Psoas muscle (tissue), 8 donors: ENCODE measurements around the gene LIMA1. TPM values are rescaled to one million over a fixed set of nuclear protein-coding genes. Genes with fewer than 3 reads are reported as not detected.
"Not testable (repeated sequence)": the region's sequence is repeated elsewhere in the genome, so short reads cannot be mapped to it uniquely, and the experiment has no call there.

ENCODE experiments used
- ATAC-seq, 4 donors: fragments of 200-7000 bp; cut with Tn5 transposase; one replicate each; pipeline ENCODE4 v1.9.1; 2020; ENCODE audit warnings: moderate library complexity in 3 of 4, mild to moderate bottlenecking in 2 of 4
- DNase-seq, 2 donors: peaks; one replicate each; pipeline ENCODE4 v3.0.0-alpha.2; 2020
- H3K27ac ChIP-seq: fragments of 200-600 bp; one replicate; pipeline ENCODE4 v1.8.0; 2022
- H3K27me3 ChIP-seq, 3 donors: fragments of 200-600 bp in 1 of 3; one replicate each; pipeline versions ENCODE4 v1.6.1 to v1.8.0; 2013 to 2022; ENCODE audit warnings: low read length in 2 of 3, mild to moderate bottlenecking in 2 of 3, moderate library complexity in 1 of 3; ENCODE audit not compliant: insufficient read depth in 3 of 3
- H3K36me3 ChIP-seq, 2 donors: fragments of 200-600 bp in 1 of 2; one replicate each; pipeline versions ENCODE4 v1.6.1 to v1.8.0; 2013 to 2022; ENCODE audit warnings: low read depth in 1 of 2, mild to moderate bottlenecking in 1 of 2, moderate library complexity in 1 of 2; ENCODE audit not compliant: insufficient read depth in 1 of 2
- H3K4me1 ChIP-seq: fragments of 200-600 bp; one replicate; pipeline ENCODE4 v1.8.0; 2022
- H3K4me3 ChIP-seq: fragments of 200-600 bp; one replicate; pipeline ENCODE4 v1.8.0; 2022; ENCODE audit warnings: mild to moderate bottlenecking
- H3K9me3 ChIP-seq: fragments of 200-600 bp; one replicate; pipeline ENCODE4 v1.8.0; 2022
- CTCF ChIP-seq: fragments of 200-600 bp; IDR thresholded peaks from one replicate; pipeline ENCODE4 v1.8.0; 2022; ENCODE audit warnings: antibody characterized with exemption
- WGBS, 3 donors: extraction: QIAGEN DNeasy Blood & Tissue Kit; methylation state at CpG; one replicate each; pipeline versions ENCODE4 v1.1.6 to v1.1.7; 2013; 5-methylcytosine and 5-hydroxymethylcytosine counted together
- intact Hi-C, 2 donors: fragments of 100-400 bp; cut with DNase I; formaldehyde crosslinking; loops; one replicate each; pipeline versions ENCODE4 v1.11.0 to v1.14.2; 2022
- polyA plus RNA-seq, 3 donors: library from polyadenylated mRNA; stranded (reverse); fragments of 200-250 nt; gene quantifications; one replicate each; pipeline ENCODE4 v1.2.3, GENCODE V29; 2013
- total RNA-seq, 4 donors: library from RNA; stranded (reverse); fragmentation: NEBNext Ultra II Directional in 2 of 4; extraction: Animal tissue kit (Norgen Biotek cat#: 25700) in 2 of 4; gene quantifications; one replicate each; pipeline versions ENCODE4 v1.2.1 to v1.2.4, GENCODE V29; 2021 to 2023
- donor health status: healthy with polysubstance abuse.
- donor health status: DM: no; HTN: no; CAD: no; lungs with moderate emphysema.
- donor health status: Bipolar disorder and iron deficiency.
- donor health status: healthy.
- donor health status: DM: yes; HTN: yes; CAD: no.
- donor health status: DM: no; HTN: no; CAD: no.
- donor health status: DM: no; HTN: no; CAD: no.
- donor health status: DM: yes; HTN: yes; CAD: no.

LIMA1 gene
- total and polyA plus RNA-seq, 7 donors, result 5.6 to 25.3 (median 9.0) TPM

DNA sequence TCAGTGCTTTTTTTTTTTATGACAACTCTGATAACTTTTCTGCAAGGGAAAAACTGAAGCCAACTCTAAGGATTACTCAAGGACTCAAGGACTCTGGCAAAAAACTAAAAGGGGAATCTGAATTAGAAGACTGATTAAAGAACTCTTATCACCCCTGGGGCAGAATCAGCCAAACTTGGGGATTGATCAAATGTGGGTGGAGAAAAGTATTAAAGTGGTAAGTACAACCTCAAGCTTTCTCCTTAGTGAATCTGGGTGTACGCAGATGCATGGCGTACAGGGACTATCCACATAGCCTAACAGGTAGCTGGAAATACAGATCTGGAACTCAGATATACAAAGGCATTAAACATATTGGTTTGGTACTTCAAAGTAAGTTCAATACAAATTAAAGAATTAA, 7.3 kb downstream of the LIMA1 start:
- Histone ChIP-seq H3K36me3 (no peaks in the 10 kb centered on the region), H3K27ac (peak overlapping the region; percentile 14), H3K4me1 (peaks cover 10% of the 10 kb centered on the region), H3K9me3 (no peaks in the 10 kb centered on the region), H3K4me3 (no peak overlapping the region), H3K27me3 (no peaks in the 10 kb centered on the region)
- intact Hi-C loops, result no loop called here
- ATAC-seq, result no peak
- DNase-seq, result no peak
- WGBS, 3 donors, result 95 to 100% (median 99%) methylated on average over 2 of the region's 2 CpGs
- TF ChIP-seq CTCF, result no peak

- no peaks in the 10 kb centered on the region for H3K36me3 ChIP-seq
- peak overlapping the region; percentile 14 for H3K27ac ChIP-seq
- no peak for DNase-seq
- TF ChIP-seq CTCF, result no peak
- no peaks in the 10 kb centered on the region for H3K9me3 ChIP-seq
- peaks cover 10% of the 10 kb centered on the region for H3K4me1 ChIP-seq
- no peaks in the 10 kb centered on the region for H3K27me3 ChIP-seq
- intact Hi-C loops, result no loop called here
- 30 to 67% (median 31%) methylated on average over 1 of the region's 1 CpG for WGBS, 3 donors
- H3K4me3 ChIP-seq, result no peak overlapping the region
- ATAC-seq, result no peak
These were observed 7.8 kb downstream of the LIMA1 start for GRCh38 chr12:50275556-50275955.

GRCh38 chr12:50275127-50275526, 8.2 kb downstream of the LIMA1 start:
- H3K36me3 ChIP-seq, intact Hi-C loops, DNase-seq, H3K4me3 ChIP-seq, ATAC-seq, H3K9me3 ChIP-seq, H3K27me3 ChIP-seq: not testable (repeated sequence)
- Histone ChIP-seq H3K27ac (peak overlapping the region; percentile 14), H3K4me1 (peaks cover 10% of the 10 kb centered on the region)
- WGBS, 3 donors, result 91 to 94% (median 92%) methylated on average over 5 of the region's 5 CpGs

- intact Hi-C loops, result no loop called here
- Histone ChIP-seq H3K36me3 (no peaks in the 10 kb centered on the region), H3K27ac (peak overlapping the region; percentile 65), H3K9me3 (no peaks in the 10 kb centered on the region), H3K4me3 (peak overlapping the region; percentile 28), H3K27me3 (no peaks in the 10 kb centered on the region), H3K4me1 (peaks cover 10% of the 10 kb centered on the region)
- ATAC-seq (no peak), DNase-seq (no peak)
- WGBS, 3 donors, result 52 to 60% (median 56%) methylated on average over 2 of the region's 2 CpGs
- no peak for TF ChIP-seq CTCF
These were observed 11.5 kb downstream of the LIMA1 start for GRCh38 chr12:50271724-50272247.

GRCh38 chr12:50268482-50268881, 14.8 kb downstream of the LIMA1 start:
- H3K9me3 ChIP-seq, result no peaks in the 10 kb centered on the region
- H3K4me1 ChIP-seq, result peaks cover 5% of the 10 kb centered on the region
- no peak for TF ChIP-seq CTCF
- no peak overlapping the region for H3K27ac ChIP-seq
- no peaks in the 10 kb centered on the region for H3K27me3 ChIP-seq
- DNase-seq, result no peak
- 96 to 100% (median 98%) methylated on average over 2 of the region's 2 CpGs for WGBS, 3 donors
- ATAC-seq, result no peak
- H3K4me3 ChIP-seq, result no peak overlapping the region
- intact Hi-C loops, result no loop called here
- H3K36me3 ChIP-seq, result no peaks in the 10 kb centered on the region
